BE2C (cell line): Measurements from ENCODE around the gene CORO2B.
A peak's percentile ranks its signal among the peaks of the same experiment; 100 is the strongest.

Experiments
- DNase-seq: peaks from one replicate; pipeline ENCODE4 v3.0.0-alpha.2; 2020
- H3K27me3 ChIP-seq: fragments of 250-450 bp; sonication (Bioruptor Pico); 2 replicates; pipeline ENCODE4 v1.5.1; 2020; ENCODE audit warnings: mild to moderate bottlenecking
- H3K36me3 ChIP-seq: fragments of 250-450 bp; sonication (Bioruptor Pico); 2 replicates; pipeline ENCODE4 v1.5.1; 2020; ENCODE audit warnings: mild to moderate bottlenecking
- H3K4me1 ChIP-seq: fragments of 250-450 bp; sonication (Bioruptor Pico); 2 replicates; pipeline ENCODE4 v1.5.1; 2020
- H3K4me3 ChIP-seq: 2 replicates; pipeline ENCODE4 v1.5.1; 2011; ENCODE audit warnings: low read depth, low read length
- H3K9me3 ChIP-seq: fragments of 250-450 bp; sonication (Bioruptor Pico); 2 replicates; pipeline ENCODE4 v1.5.1; 2020
- TF ChIP-seq, protein P1 (sequence below): IDR thresholded peaks from 2 replicates; pipeline ENCODE4 v1.5.1; 2012; ENCODE audit warnings: mild to moderate bottlenecking, low read depth, low read length

The CORO2B gene

DNA sequence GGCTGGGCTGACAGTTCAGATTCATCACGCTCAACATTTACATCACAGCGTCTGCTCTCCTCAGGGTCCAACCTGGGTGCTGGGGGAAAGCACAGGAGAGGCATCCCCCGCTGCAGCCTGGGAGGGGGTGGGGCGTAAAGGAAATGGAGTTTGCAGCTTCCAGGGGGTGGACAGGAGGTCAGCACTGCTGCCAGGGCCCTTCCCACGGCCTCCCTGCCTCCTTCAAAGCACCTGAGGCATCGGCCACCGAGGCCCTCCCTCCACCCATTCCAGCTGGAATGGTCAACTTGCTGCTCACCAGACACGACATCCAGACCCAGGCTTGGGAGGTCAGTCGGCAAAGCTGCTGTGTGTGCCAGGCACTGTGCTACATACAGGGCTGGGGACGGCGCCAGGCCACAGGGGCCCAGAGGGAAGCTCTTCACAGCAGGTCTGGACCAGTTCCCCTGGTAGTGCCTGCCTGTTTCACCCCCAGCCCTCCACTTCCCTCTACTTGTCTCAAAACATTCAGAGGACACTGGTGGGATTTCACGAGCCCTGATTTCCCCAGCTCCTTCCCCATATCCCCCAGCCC lies 121.2 kb downstream of the CORO2B start:
- DNase-seq, result no peak
- no peak overlapping the region for H3K4me3 ChIP-seq
- TF ChIP-seq, protein P1, sequence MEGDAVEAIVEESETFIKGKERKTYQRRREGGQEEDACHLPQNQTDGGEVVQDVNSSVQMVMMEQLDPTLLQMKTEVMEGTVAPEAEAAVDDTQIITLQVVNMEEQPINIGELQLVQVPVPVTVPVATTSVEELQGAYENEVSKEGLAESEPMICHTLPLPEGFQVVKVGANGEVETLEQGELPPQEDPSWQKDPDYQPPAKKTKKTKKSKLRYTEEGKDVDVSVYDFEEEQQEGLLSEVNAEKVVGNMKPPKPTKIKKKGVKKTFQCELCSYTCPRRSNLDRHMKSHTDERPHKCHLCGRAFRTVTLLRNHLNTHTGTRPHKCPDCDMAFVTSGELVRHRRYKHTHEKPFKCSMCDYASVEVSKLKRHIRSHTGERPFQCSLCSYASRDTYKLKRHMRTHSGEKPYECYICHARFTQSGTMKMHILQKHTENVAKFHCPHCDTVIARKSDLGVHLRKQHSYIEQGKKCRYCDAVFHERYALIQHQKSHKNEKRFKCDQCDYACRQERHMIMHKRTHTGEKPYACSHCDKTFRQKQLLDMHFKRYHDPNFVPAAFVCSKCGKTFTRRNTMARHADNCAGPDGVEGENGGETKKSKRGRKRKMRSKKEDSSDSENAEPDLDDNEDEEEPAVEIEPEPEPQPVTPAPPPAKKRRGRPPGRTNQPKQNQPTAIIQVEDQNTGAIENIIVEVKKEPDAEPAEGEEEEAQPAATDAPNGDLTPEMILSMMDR, result no peak
- peaks cover 21% of the 10 kb centered on the region for H3K4me1 ChIP-seq
- no peaks in the 10 kb centered on the region for H3K9me3 ChIP-seq
- H3K27me3 ChIP-seq, result no peaks in the 10 kb centered on the region
- no peaks in the 10 kb centered on the region for H3K36me3 ChIP-seq

DNA sequence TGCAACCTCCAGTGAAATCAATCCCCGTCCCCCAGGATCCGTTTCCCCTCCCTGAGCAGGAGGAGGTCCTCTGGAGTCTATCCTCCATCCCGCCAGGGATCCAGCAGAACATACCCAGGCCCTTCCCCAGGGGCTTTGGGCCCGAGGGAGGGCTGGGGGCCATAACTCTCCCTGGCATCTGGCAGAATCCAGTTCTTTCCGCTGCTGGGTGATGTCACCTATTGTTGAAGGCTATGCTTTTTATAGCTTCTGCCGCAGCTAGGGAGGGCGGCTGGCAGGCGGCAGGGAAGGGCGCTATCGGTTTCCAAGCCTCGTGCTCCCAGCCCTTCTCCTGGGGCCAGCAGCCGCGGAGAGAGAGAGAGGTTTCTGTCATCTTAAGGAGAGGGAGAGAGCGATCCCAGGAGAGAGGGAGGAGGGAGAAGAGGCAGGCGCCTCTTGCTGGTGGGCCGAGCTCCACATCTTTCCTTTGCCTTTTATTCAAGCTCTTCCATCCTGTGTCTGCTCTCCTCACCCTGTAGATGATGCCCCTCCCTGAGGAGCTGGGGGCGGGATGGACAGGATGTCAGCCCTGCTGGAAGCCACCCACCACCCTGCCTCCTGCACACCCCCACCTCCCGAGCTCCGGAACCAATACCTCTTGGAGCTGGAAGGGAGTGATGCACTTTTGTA lies 121.8 kb downstream of the CORO2B start:
- Histone ChIP-seq H3K4me1 (peaks cover 22% of the 10 kb centered on the region), H3K9me3 (no peaks in the 10 kb centered on the region), H3K4me3 (peak overlapping the region; percentile 37), H3K36me3 (no peaks in the 10 kb centered on the region), H3K27me3 (no peaks in the 10 kb centered on the region)
- peak; percentile 94 for DNase-seq
- TF ChIP-seq, protein P1, result no peak

DNA sequence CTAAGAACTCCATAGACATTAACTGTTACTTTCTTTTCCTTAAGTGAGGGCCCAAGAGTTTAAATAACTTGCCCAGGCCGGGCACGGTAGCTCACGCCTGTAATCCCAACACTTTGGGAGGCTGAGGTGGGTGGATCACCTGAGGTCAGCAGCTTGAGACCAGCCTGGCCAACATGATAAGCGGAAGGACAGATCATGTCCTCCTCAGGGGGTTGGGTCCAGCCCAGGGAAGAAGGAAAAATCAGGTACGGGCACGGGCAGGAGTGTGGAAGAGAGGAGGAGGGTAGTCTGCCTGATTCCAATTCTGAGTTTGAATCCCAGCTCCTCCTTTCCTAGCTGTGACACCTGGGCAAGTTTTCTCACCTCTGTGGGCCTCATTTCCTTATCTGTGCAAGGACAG lies 123.1 kb downstream of the CORO2B start:
- Histone ChIP-seq H3K4me1 (peaks cover 22% of the 10 kb centered on the region), H3K4me3 (no peak overlapping the region), H3K9me3 (no peaks in the 10 kb centered on the region), H3K36me3 (no peaks in the 10 kb centered on the region), H3K27me3 (no peaks in the 10 kb centered on the region)
- TF ChIP-seq, protein P1, result no peak
- DNase-seq, result no peak

DNA sequence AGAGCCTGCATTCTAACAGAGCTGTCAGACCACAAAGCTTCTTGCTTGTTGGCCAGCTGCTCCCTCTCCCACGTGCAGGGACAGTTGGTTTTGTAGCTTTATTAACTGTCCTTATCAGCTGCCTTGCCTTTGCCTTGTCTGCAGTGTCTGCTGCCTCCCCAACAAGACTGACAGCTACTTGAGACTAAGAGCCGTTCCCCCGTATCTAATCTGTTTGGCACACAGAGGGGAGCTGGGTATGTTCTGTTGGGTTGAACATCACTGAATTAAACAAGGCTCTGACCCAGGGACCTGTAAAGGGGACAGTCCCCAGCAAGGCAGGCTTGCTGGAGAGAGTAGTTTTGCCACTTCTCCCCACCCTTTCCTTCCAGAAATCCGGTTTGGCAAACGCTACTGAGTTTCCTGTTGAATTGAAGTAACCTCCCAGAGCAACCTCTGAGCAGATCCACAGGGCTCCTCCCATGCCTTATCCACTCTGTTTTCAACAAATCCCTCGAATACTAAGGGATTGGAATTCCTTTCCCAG lies 125.8 kb downstream of the CORO2B start:
- H3K4me1 ChIP-seq, result peaks cover 20% of the 10 kb centered on the region
- no peaks in the 10 kb centered on the region for H3K9me3 ChIP-seq
- TF ChIP-seq, protein P1, result no peak
- H3K36me3 ChIP-seq, result no peaks in the 10 kb centered on the region
- H3K27me3 ChIP-seq, result no peaks in the 10 kb centered on the region
- H3K4me3 ChIP-seq, result no peak overlapping the region
- peak; percentile 61 for DNase-seq

DNA sequence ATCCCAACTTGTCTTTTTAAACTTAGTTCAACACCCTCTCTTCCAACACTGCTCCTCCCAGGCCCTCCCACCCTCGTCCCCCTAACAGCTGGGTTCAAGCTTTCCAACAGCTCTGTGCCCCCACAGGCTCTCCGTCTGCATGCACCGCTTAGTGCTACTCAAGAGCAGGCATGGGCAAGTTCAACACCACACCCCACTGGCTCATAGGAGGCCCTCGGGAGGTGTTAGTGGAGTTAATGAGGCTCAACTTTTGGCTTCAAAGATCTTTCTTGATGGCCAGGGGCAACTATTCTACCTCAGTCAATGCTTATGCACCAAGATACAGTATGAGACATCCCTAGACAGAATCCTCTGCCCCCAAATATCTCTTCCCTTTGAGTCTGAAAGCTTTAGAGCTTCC lies 127.5 kb downstream of the CORO2B start:
- Histone ChIP-seq H3K27me3 (no peaks in the 10 kb centered on the region), H3K36me3 (no peaks in the 10 kb centered on the region), H3K4me1 (peaks cover 8% of the 10 kb centered on the region; the same call in 1 of the 2 replicates), H3K9me3 (no peaks in the 10 kb centered on the region), H3K4me3 (no peak overlapping the region)
- TF ChIP-seq, protein P1, result no peak
- DNase-seq, result no peak

DNA sequence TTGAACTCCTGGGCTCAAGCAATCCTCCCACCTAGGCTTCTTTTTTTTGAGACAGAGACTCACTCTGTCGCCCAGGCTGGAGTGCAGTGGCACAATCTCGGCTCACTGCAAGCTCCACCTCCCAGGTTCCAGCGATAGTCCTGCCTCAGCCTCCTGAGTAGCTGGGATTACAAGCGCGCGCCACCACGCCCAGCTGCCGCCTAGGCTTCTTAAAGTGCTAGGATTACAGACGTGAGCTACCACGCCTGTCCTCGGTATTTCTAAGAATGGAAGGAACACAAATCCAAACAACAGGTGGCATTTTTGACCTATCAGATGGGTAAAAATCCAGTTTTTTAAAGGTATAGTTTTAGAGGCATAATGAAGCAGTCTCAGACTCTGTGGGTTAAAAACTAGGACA lies 128.1 kb downstream of the CORO2B start:
- no peaks in the 10 kb centered on the region for H3K9me3 ChIP-seq
- H3K4me3 ChIP-seq, result no peak overlapping the region
- DNase-seq, result no peak
- H3K36me3 ChIP-seq, result no peaks in the 10 kb centered on the region
- TF ChIP-seq, protein P1, result no peak
- H3K4me1 ChIP-seq, result peaks cover 8% of the 10 kb centered on the region; the same call in 1 of the 2 replicates
- H3K27me3 ChIP-seq, result no peaks in the 10 kb centered on the region
